ENCODE measurements around the gene NCAM1.

DNA sequence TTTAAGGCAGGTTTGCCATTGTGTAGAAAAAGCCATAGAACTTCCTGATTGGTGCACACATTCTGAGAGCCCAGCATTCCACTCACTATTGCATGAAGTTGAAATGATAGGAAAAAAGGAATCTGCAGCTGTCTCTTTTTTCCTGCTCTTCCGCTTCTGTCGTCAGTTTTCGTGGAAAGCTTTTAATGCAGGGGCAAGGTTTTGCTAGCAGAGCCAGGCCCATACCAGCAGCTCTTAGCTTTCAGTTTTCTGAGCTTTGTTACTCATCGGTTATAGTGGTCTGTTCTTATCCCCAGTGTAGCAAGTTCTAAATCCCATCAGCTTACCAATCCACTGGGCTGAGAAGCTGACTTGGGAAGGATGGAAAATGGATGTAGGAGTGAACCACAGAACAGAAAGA, 190.3 kb downstream of the NCAM1 start:
- TF ChIP-seq, protein P1, sequence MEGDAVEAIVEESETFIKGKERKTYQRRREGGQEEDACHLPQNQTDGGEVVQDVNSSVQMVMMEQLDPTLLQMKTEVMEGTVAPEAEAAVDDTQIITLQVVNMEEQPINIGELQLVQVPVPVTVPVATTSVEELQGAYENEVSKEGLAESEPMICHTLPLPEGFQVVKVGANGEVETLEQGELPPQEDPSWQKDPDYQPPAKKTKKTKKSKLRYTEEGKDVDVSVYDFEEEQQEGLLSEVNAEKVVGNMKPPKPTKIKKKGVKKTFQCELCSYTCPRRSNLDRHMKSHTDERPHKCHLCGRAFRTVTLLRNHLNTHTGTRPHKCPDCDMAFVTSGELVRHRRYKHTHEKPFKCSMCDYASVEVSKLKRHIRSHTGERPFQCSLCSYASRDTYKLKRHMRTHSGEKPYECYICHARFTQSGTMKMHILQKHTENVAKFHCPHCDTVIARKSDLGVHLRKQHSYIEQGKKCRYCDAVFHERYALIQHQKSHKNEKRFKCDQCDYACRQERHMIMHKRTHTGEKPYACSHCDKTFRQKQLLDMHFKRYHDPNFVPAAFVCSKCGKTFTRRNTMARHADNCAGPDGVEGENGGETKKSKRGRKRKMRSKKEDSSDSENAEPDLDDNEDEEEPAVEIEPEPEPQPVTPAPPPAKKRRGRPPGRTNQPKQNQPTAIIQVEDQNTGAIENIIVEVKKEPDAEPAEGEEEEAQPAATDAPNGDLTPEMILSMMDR (conservative IDR thresholded peaks at IDR 0.05 in 1 of 2, IDR thresholded peaks at IDR 0.05 in 1 of 2; ENCODE audit: low read depth in 1 of 2, low read length in 2 of 2): no peak
- TF ChIP-seq EZH2 (IDR thresholded peaks at IDR 0.05; ENCODE audit: low read length, missing control alignments): no peak

Data from fibroblast of lung (primary cell).